ENCODE measurements around the gene PRKCH.

DNA sequence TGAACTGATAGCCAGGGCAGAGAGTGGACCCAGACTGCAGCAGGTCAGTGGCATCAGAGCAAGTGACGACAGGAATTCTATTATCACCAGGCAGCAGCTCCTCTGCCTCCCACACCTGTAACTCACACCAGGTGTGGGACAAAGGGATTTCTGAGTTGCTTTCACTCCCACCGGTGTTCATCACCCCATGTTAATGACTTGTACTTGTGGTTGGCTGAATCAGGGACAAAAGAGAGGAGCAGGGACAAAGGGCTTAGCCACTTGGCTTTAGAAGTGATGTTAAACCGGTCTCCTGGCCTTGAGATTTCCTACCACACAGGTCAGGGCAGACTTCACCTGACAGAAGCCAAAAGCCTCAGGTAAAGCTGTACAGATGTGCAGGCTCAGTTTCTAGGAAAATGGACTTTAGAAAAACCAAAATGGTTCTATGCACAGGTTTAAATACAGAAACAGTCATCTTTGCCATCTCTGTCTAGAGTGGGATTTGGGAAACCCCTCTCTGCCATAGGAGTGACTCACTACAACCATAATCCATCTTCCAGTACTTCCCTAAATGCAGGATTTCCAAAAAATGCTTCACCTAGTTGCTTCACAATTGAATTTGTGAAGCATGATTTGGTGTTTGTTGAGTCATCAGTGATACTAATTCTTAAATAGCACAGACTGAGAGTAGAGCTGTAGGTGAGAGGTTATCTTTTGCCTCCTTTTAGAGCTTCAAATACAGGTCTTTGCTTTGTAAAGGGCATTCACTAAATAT is 158.5 kb downstream of the PRKCH start:
- TF ChIP-seq, protein P1, sequence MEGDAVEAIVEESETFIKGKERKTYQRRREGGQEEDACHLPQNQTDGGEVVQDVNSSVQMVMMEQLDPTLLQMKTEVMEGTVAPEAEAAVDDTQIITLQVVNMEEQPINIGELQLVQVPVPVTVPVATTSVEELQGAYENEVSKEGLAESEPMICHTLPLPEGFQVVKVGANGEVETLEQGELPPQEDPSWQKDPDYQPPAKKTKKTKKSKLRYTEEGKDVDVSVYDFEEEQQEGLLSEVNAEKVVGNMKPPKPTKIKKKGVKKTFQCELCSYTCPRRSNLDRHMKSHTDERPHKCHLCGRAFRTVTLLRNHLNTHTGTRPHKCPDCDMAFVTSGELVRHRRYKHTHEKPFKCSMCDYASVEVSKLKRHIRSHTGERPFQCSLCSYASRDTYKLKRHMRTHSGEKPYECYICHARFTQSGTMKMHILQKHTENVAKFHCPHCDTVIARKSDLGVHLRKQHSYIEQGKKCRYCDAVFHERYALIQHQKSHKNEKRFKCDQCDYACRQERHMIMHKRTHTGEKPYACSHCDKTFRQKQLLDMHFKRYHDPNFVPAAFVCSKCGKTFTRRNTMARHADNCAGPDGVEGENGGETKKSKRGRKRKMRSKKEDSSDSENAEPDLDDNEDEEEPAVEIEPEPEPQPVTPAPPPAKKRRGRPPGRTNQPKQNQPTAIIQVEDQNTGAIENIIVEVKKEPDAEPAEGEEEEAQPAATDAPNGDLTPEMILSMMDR (IDR thresholded peaks at IDR 0.05): no peak
- TF ChIP-seq POLR2A (IDR thresholded peaks at IDR 0.05): no peak
- no peak for TF ChIP-seq EP300 (IDR thresholded peaks at IDR 0.05)
- peak in 1 of 4 donors; percentile 53 for TF ChIP-seq POLR2AphosphoS5 (IDR thresholded peaks at IDR 0.05)

Data from sigmoid colon (tissue), 4 donors.